ENCODE results near the gene C10orf88.

The C10orf88 gene

GRCh38 chr10:122968698-122969097, 14.7 kb upstream of the C10orf88 start:
- DNase-seq (ENCODE audit: low read depth, low spot score) = no peak
- no peak overlapping the region for H3K27ac ChIP-seq (ENCODE audit: low read length)
- H3K9me3 ChIP-seq (ENCODE audit: control insufficient read depth, insufficient read depth, low read length) = no peaks in the 10 kb centered on the region
- no peaks in the 10 kb centered on the region for H3K36me3 ChIP-seq (ENCODE audit: control insufficient read depth, insufficient read depth, low read length)
- H3K27me3 ChIP-seq (ENCODE audit: control insufficient read depth, insufficient read depth, low read length) = no peaks in the 10 kb centered on the region
- no peak overlapping the region for H3K4me3 ChIP-seq (ENCODE audit: low read length)
- no CpG with 5 or more reads among the region's 3 CpGs for whole genome bisulfite sequencing (ENCODE audit: insufficient coverage, insufficient read length)
- H3K4me1 ChIP-seq (ENCODE audit: control insufficient read depth, insufficient read depth, low read length) = no peaks in the 10 kb centered on the region

- Histone ChIP-seq H3K4me1 (ENCODE audit: control insufficient read depth, insufficient read depth, low read length) (no peaks in the 10 kb centered on the region), H3K36me3 (ENCODE audit: control insufficient read depth, insufficient read depth, low read length) (no peaks in the 10 kb centered on the region), H3K27ac (ENCODE audit: low read length) (no peak overlapping the region), H3K27me3 (ENCODE audit: control insufficient read depth, insufficient read depth, low read length) (no peaks in the 10 kb centered on the region), H3K9me3 (ENCODE audit: control insufficient read depth, insufficient read depth, low read length) (no peaks in the 10 kb centered on the region), H3K4me3 (ENCODE audit: low read length) (no peak overlapping the region)
- no peak for DNase-seq (ENCODE audit: low read depth, low spot score)
These were observed 12.9 kb upstream of the C10orf88 start for GRCh38 chr10:122966879-122967278.

GRCh38 chr10:122962405-122962804, 8.4 kb upstream of the C10orf88 start:
- H3K27ac ChIP-seq (ENCODE audit: low read length) = no peak overlapping the region
- no peaks in the 10 kb centered on the region for H3K27me3 ChIP-seq (ENCODE audit: control insufficient read depth, insufficient read depth, low read length)
- DNase-seq (ENCODE audit: low read depth, low spot score) = no peak
- no peaks in the 10 kb centered on the region for H3K4me1 ChIP-seq (ENCODE audit: control insufficient read depth, insufficient read depth, low read length)
- no peaks in the 10 kb centered on the region for H3K9me3 ChIP-seq (ENCODE audit: control insufficient read depth, insufficient read depth, low read length)
- H3K4me3 ChIP-seq (ENCODE audit: low read length) = no peak overlapping the region
- no peaks in the 10 kb centered on the region for H3K36me3 ChIP-seq (ENCODE audit: control insufficient read depth, insufficient read depth, low read length)
- no CpG with 5 or more reads among the region's 3 CpGs for WGBS (ENCODE audit: insufficient coverage, insufficient read length)

- H3K4me1 ChIP-seq (ENCODE audit: control insufficient read depth, insufficient read depth, low read length) = peaks cover 1% of the 10 kb centered on the region; the same call in 1 of the 2 replicates
- no peak overlapping the region for H3K27ac ChIP-seq (ENCODE audit: low read length)
- H3K36me3 ChIP-seq (ENCODE audit: control insufficient read depth, insufficient read depth, low read length) = no peaks in the 10 kb centered on the region
- H3K4me3 ChIP-seq (ENCODE audit: low read length) = no peak overlapping the region
- DNase-seq (ENCODE audit: low read depth, low spot score) = no peak
- no CpG with 5 or more reads among the region's 5 CpGs for WGBS (ENCODE audit: insufficient coverage, insufficient read length)
- no peaks in the 10 kb centered on the region for H3K9me3 ChIP-seq (ENCODE audit: control insufficient read depth, insufficient read depth, low read length)
- peaks cover 3% of the 10 kb centered on the region; the same call in 1 of the 2 replicates for H3K27me3 ChIP-seq (ENCODE audit: control insufficient read depth, insufficient read depth, low read length)
These were observed 3.4 kb upstream of the C10orf88 start for GRCh38 chr10:122957474-122957873.

- Histone ChIP-seq H3K4me3 (ENCODE audit: low read length) (no peak overlapping the region), H3K9me3 (ENCODE audit: control insufficient read depth, insufficient read depth, low read length) (no peaks in the 10 kb centered on the region), H3K27ac (ENCODE audit: low read length) (no peak overlapping the region), H3K36me3 (ENCODE audit: control insufficient read depth, insufficient read depth, low read length) (no peaks in the 10 kb centered on the region), H3K4me1 (ENCODE audit: control insufficient read depth, insufficient read depth, low read length) (peaks cover 1% of the 10 kb centered on the region; the same call in 1 of the 2 replicates), H3K27me3 (ENCODE audit: control insufficient read depth, insufficient read depth, low read length) (peaks cover 3% of the 10 kb centered on the region; the same call in 1 of the 2 replicates)
- DNase-seq (ENCODE audit: low read depth, low spot score) = no peak
- WGBS (ENCODE audit: insufficient coverage, insufficient read length) = no CpG with 5 or more reads among the region's 1 CpG
These were observed 1.9 kb upstream of the C10orf88 start for GRCh38 chr10:122955892-122956291.

GRCh38 chr10:122954731-122955050, 664 bp upstream of the C10orf88 start:
- Histone ChIP-seq H3K4me3 (ENCODE audit: low read length) (no peak overlapping the region), H3K27me3 (ENCODE audit: control insufficient read depth, insufficient read depth, low read length) (peaks cover 3% of the 10 kb centered on the region; the same call in 1 of the 2 replicates), H3K27ac (ENCODE audit: low read length) (no peak overlapping the region), H3K9me3 (ENCODE audit: control insufficient read depth, insufficient read depth, low read length) (no peaks in the 10 kb centered on the region), H3K36me3 (ENCODE audit: control insufficient read depth, insufficient read depth, low read length) (no peaks in the 10 kb centered on the region), H3K4me1 (ENCODE audit: control insufficient read depth, insufficient read depth, low read length) (peaks cover 1% of the 10 kb centered on the region; the same call in 1 of the 2 replicates)
- no CpG with 5 or more reads among the region's 13 CpGs for WGBS (ENCODE audit: insufficient coverage, insufficient read length)
- no peak for DNase-seq (ENCODE audit: low read depth, low spot score)

- no peaks in the 10 kb centered on the region for H3K9me3 ChIP-seq (ENCODE audit: control insufficient read depth, insufficient read depth, low read length)
- WGBS (ENCODE audit: insufficient coverage, insufficient read length) = no CpG with 5 or more reads among the region's 3 CpGs
- no peak overlapping the region for H3K27ac ChIP-seq (ENCODE audit: low read length)
- H3K36me3 ChIP-seq (ENCODE audit: control insufficient read depth, insufficient read depth, low read length) = no peaks in the 10 kb centered on the region
- no peaks in the 10 kb centered on the region for H3K4me1 ChIP-seq (ENCODE audit: control insufficient read depth, insufficient read depth, low read length)
- no peaks in the 10 kb centered on the region for H3K27me3 ChIP-seq (ENCODE audit: control insufficient read depth, insufficient read depth, low read length)
- DNase-seq (ENCODE audit: low read depth, low spot score) = no peak
- no peak overlapping the region for H3K4me3 ChIP-seq (ENCODE audit: low read length)
These were observed 4.7 kb downstream of the C10orf88 start for GRCh38 chr10:122949296-122949695.

GRCh38 chr10:122939856-122940543, 14.0 kb downstream of the C10orf88 start:
- Histone ChIP-seq H3K4me3 (ENCODE audit: low read length) (no peak overlapping the region), H3K9me3 (ENCODE audit: control insufficient read depth, insufficient read depth, low read length) (no peaks in the 10 kb centered on the region), H3K36me3 (ENCODE audit: control insufficient read depth, insufficient read depth, low read length) (no peaks in the 10 kb centered on the region; the same call in 1 of the 2 replicates), H3K27me3 (ENCODE audit: control insufficient read depth, insufficient read depth, low read length) (no peaks in the 10 kb centered on the region), H3K4me1 (ENCODE audit: control insufficient read depth, insufficient read depth, low read length) (no peaks in the 10 kb centered on the region), H3K27ac (ENCODE audit: low read length) (no peak overlapping the region)
- DNase-seq (ENCODE audit: low read depth, low spot score) = no peak
- WGBS (ENCODE audit: insufficient coverage, insufficient read length) = no CpG with 5 or more reads among the region's 1 CpG

GRCh38 chr10:122939133-122939855, 14.7 kb downstream of the C10orf88 start:
- Histone ChIP-seq H3K36me3 (ENCODE audit: control insufficient read depth, insufficient read depth, low read length) (no peaks in the 10 kb centered on the region; the same call in 1 of the 2 replicates), H3K27ac (ENCODE audit: low read length) (no peak overlapping the region), H3K9me3 (ENCODE audit: control insufficient read depth, insufficient read depth, low read length) (no peaks in the 10 kb centered on the region), H3K27me3 (ENCODE audit: control insufficient read depth, insufficient read depth, low read length) (no peaks in the 10 kb centered on the region), H3K4me1 (ENCODE audit: control insufficient read depth, insufficient read depth, low read length) (no peaks in the 10 kb centered on the region), H3K4me3 (ENCODE audit: low read length) (no peak overlapping the region)
- WGBS (ENCODE audit: insufficient coverage, insufficient read length) = no CpG with 5 or more reads among the region's 1 CpG
- DNase-seq (ENCODE audit: low read depth, low spot score) = no peak

GRCh38 chr10:122931088-122931906, 22.7 kb downstream of the C10orf88 start:
- H3K36me3 ChIP-seq (ENCODE audit: control insufficient read depth, insufficient read depth, low read length) = no peaks in the 10 kb centered on the region
- DNase-seq (ENCODE audit: low read depth, low spot score) = no peak
- no peaks in the 10 kb centered on the region for H3K27me3 ChIP-seq (ENCODE audit: control insufficient read depth, insufficient read depth, low read length)

More at GRCh38 chr10:122931088-122931906, 22.7 kb downstream of the C10orf88 start:
- Histone ChIP-seq H3K4me3 (ENCODE audit: low read length) (no peak overlapping the region), H3K9me3 (ENCODE audit: control insufficient read depth, insufficient read depth, low read length) (no peaks in the 10 kb centered on the region), H3K27ac (ENCODE audit: low read length) (no peak overlapping the region), H3K4me1 (ENCODE audit: control insufficient read depth, insufficient read depth, low read length) (no peaks in the 10 kb centered on the region)
- whole genome bisulfite sequencing (ENCODE audit: insufficient coverage, insufficient read length) = no CpG with 5 or more reads among the region's 6 CpGs

Measured in iPS DF 6.9 (cell line).